ENCODE results near the gene NFE2L2.
"Not testable (repeated sequence)": the region's sequence is repeated elsewhere in the genome, so short reads cannot be mapped to it uniquely, and the experiment has no call there.

Gene NFE2L2

DNA sequence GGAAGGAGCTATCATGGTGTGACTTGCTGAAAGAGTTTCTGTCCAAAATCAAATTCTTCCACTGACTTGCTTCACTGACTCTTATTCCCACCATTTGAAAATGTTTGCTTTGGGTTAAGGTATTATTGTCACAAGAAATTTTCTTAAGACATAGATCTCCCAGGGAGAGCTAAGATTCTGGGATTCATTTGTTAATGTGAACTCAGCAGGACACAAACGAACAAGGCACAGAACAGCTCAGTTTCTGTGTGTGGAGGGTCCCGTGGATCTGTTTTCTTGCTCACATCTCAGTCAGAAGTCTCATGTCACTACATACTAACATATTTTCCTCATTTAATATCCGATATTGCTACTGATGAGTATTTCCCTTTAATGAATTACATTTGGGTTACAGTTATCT lies 60.1 kb downstream of the NFE2L2 start:
- no peak overlapping the region for H3K4me3 ChIP-seq (ENCODE audit: low read depth, low read length)
- TF ChIP-seq, protein P1, sequence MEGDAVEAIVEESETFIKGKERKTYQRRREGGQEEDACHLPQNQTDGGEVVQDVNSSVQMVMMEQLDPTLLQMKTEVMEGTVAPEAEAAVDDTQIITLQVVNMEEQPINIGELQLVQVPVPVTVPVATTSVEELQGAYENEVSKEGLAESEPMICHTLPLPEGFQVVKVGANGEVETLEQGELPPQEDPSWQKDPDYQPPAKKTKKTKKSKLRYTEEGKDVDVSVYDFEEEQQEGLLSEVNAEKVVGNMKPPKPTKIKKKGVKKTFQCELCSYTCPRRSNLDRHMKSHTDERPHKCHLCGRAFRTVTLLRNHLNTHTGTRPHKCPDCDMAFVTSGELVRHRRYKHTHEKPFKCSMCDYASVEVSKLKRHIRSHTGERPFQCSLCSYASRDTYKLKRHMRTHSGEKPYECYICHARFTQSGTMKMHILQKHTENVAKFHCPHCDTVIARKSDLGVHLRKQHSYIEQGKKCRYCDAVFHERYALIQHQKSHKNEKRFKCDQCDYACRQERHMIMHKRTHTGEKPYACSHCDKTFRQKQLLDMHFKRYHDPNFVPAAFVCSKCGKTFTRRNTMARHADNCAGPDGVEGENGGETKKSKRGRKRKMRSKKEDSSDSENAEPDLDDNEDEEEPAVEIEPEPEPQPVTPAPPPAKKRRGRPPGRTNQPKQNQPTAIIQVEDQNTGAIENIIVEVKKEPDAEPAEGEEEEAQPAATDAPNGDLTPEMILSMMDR (IDR thresholded peaks at IDR 0.05; ENCODE audit: low read depth, low read length): no peak

DNA sequence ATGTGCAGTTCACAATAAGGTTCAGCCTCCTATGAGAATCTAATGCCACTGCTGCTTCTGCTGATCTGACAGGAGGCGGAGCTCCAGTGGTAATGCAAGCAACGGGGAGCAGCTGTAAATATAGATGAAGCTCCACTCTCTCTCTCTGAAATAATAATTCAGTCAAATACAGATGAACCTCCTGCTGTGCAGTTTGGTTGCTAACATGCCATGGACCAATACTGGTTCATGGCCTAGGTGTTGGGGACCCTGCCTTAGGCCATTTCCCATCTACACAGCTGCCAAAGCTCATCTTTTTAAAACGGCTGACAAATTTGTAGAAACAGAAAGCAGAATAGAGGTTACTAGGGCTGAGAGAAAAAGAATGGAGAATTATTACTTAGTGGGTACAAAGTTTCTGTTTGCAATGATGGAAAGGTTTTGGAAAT lies 62.6 kb downstream of the NFE2L2 start:
- no peak overlapping the region for H3K4me3 ChIP-seq (ENCODE audit: low read depth, low read length)
- TF ChIP-seq, protein P1 (IDR thresholded peaks at IDR 0.05; ENCODE audit: low read depth, low read length): no peak

DNA sequence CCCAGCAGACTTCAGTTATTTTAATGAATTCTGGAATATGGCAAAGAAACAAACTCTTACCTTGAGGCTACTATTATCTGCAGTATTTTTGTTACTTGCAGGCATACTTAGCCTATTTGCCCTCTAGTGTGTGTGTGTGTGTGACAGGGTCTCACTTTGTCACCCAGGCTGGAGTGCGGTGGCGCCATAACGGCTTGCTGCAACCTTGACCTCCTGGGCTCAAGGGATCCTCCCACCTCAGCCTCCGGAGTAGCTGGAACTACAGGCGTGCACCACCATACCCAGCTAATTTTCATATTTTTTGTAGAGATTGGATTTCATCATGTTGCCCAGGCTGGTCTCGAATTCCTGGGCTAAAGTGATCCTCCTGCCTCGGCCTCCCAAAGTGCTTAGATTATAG lies 64.1 kb downstream of the NFE2L2 start:
- H3K4me3 ChIP-seq (ENCODE audit: low read depth, low read length): not testable (repeated sequence)

DNA sequence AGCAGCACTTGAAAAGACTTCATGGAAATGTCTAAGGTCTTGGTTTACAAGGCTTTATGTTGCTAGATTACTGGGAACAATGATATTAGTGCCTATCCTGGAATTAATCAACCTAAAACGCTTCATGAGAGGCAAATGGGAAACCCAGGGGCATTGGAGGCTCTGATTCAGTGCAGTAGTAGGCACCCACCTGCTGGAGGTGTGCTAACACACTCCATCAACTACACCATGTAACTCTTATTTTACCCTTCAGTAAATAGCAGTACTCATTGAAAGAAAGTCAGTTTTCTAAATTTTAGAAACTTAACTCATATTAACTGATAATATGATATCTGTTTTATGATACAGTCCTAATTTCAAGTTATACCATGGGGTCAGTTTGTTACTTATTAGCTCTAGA lies 69.3 kb downstream of the NFE2L2 start:
- TF ChIP-seq, protein P1 (IDR thresholded peaks at IDR 0.05; ENCODE audit: low read depth, low read length): no peak
- H3K4me3 ChIP-seq (ENCODE audit: low read depth, low read length): no peak overlapping the region

DNA sequence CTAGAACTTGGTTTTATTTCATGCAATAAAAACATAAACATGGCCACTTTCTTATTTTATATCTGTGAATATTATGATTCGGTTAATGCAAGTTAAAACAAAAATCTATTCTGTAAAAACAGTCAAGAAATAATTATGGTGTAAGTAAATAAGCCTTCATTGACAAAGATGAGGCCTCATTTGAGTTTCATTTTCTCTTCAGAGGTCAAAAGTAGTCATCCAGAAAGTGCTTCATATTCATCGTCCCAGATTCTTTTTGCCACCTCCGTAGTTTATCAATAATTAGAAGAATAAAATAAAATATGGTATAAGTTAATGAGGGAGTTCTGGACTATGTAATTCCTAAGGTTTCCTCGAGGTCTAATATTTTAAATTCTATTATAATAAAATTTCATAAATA lies 71.3 kb downstream of the NFE2L2 start:
- no peak overlapping the region for H3K4me3 ChIP-seq (ENCODE audit: low read depth, low read length)
- TF ChIP-seq, protein P1 (IDR thresholded peaks at IDR 0.05; ENCODE audit: low read depth, low read length): no peak

DNA sequence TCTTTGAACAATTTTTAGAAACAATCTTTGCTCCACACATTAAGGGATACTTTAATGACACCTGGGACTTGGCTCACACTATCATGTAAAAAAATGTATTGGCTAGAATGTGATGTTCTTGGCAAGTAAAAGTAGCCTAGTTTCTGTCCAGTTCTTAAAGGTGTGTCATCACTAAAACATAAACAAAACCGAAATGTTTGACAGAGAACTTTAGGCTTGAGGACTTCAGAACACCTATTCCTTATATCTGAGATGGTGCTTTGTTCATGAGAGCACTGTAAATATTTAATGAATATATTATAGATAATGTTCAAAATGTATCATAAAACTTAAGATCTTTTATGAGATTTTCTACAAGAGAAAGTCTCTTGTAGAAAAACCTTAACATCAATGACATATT lies 71.7 kb downstream of the NFE2L2 start:
- no peak overlapping the region for H3K4me3 ChIP-seq (ENCODE audit: low read depth, low read length)
- TF ChIP-seq, protein P1 (IDR thresholded peaks at IDR 0.05; ENCODE audit: low read depth, low read length): no peak

DNA sequence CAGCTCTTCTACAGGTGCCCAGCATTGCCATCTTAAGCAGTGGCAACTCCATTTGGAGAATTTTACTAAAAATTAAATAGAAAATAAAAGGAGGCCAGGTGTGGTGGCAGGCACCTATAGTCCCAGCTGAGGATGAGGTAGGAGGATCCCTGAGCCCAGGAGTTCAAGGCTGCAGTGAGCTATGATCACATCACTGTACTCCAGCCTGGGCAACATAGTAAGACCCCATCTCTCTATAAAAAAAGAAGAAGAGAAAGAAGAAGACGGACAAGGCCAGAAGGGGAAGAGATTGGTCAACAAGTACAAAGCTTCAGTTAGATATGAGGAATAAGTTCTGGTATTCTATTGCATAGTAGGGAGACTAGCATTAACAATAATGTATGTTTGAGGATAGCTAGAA lies 73.6 kb downstream of the NFE2L2 start:
- H3K4me3 ChIP-seq (ENCODE audit: low read depth, low read length): no peak overlapping the region
- TF ChIP-seq, protein P1 (IDR thresholded peaks at IDR 0.05; ENCODE audit: low read depth, low read length): no peak
